Pancreas (tissue), 10 donors: ENCODE results near the gene PTPRG. TPM values are rescaled to one million over a fixed set of nuclear protein-coding genes. Genes with fewer than 3 reads are reported as not detected.

Experiments
- ATAC-seq, 4 donors: fragments of 200-7000 bp; cut with Tn5 transposase; one replicate each; pipeline versions ENCODE4 v1.8.0 to v1.9.1; 2020; ENCODE audit warnings: mild to moderate bottlenecking in 4 of 4, moderate library complexity in 4 of 4
- DNase-seq, 6 donors: peaks; one replicate each; pipeline ENCODE4 v3.0.0-alpha.2; 2020
- FAIRE-seq: peaks from 2 replicates; lab custom pipeline; 2012; peaks lifted over from hg19 to GRCh38; lab: Jason Lieb, UNC
- H3K27ac ChIP-seq, 4 donors: fragments of 200-600 bp; sonication (generic); 1 replicate in 3 of 4; 2 replicates in 1 of 4; pipeline versions ENCODE4 v1.5.0 to v1.8.0; 2020
- H3K27me3 ChIP-seq, 4 donors: fragments of 200-600 bp; one replicate each; pipeline ENCODE4 v1.8.0; 2021
- H3K36me3 ChIP-seq, 3 donors: fragments of 200-600 bp; sonication (generic) in 1 of 3; one replicate each; pipeline versions ENCODE4 v1.5.0 to v1.8.0; 2020 to 2021
- H3K4me1 ChIP-seq, 3 donors: fragments of 200-600 bp; one replicate each; pipeline ENCODE4 v1.8.0; 2021
- H3K4me3 ChIP-seq, 4 donors: fragments of 200-600 bp; sonication (generic) in 2 of 4; one replicate each; pipeline versions ENCODE4 v1.5.0 to v1.8.0; 2020 to 2021
- H3K9me3 ChIP-seq, 4 donors: fragments of 200-600 bp; one replicate each; pipeline ENCODE4 v1.8.0; 2021
- CTCF ChIP-seq, 4 donors: fragments of 200-600 bp; sonication (generic) in 3 of 4; IDR thresholded peaks; one replicate each; pipeline versions ENCODE4 v1.5.0 to v1.8.0; 2021; ENCODE audit warnings: antibody characterized with exemption in 4 of 4
- WGBS, 2 donors: extraction: QIAGEN DNeasy Blood & Tissue Kit; methylation state at CpG; one replicate each; pipeline ENCODE4 v1.1.7; 2013; 5-methylcytosine and 5-hydroxymethylcytosine counted together
- intact Hi-C, 3 donors: fragments of 100-400 bp; cut with DNase I; formaldehyde crosslinking; loops; one replicate each; pipeline versions ENCODE4 v1.11.1 to v1.14.2; 2022
- polyA plus RNA-seq, 2 donors: library from polyadenylated mRNA; stranded (reverse); fragments of 200-250 nt; gene quantifications; one replicate each; pipeline ENCODE4 v1.2.3, GENCODE V29; 2013
- total RNA-seq, 6 donors: library from RNA; stranded (reverse); fragmentation: NEBNext Ultra II Directional in 4 of 6; extraction: Animal tissue kit (Norgen Biotek cat#: 25700) in 4 of 6; gene quantifications; one replicate each; pipeline versions ENCODE4 v1.2.1 to v1.2.4, GENCODE V29; 2021 to 2023
- donor health status: healthy with polysubstance abuse.
- donor health status: DM: no; HTN: no; CAD: no; lungs with moderate emphysema.
- donor health status: DM: no; HTN: no; CAD: no.
- donor health status: control.
- donor health status: control.
- donor health status: Bipolar disorder and iron deficiency.
- donor health status: DM: yes; HTN: yes; CAD: no.
- donor health status: DM: no; HTN: no; CAD: no.
- donor health status: DM: no; HTN: no; CAD: no.
- donor health status: DM: yes; HTN: yes; CAD: no.

The PTPRG gene
- total and polyA plus RNA-seq, 8 donors, result 2.8 to 20.5 (median 9.5) TPM

- TF ChIP-seq CTCF (IDR thresholded peaks at IDR 0.05), result no peak
- 73 to 82% methylated on average over 6 of the region's 6 CpGs for WGBS, 2 donors
- Histone ChIP-seq H3K9me3 (no peaks in the 10 kb centered on the region), H3K4me1 (peaks cover 6 to 7% (median 6%) of the 10 kb centered on the region in 3 donors), H3K4me3 (no peak overlapping the region), H3K27ac (no peak overlapping the region), H3K27me3 (no peaks in the 10 kb centered on the region), H3K36me3 (no peaks in the 10 kb centered on the region)
- DNase-seq, result no peak
- intact Hi-C loops, result no loop called here
- ATAC-seq, result no peak
- no peak for FAIRE-seq
These were observed 173.6 kb downstream of the PTPRG start for GRCh38 chr3:61734749-61735686.

- no peak for TF ChIP-seq CTCF (IDR thresholded peaks at IDR 0.05)
- DNase-seq, result no peak
- H3K36me3 ChIP-seq, result no peaks in the 10 kb centered on the region
- no peaks in the 10 kb centered on the region for H3K27me3 ChIP-seq
- no peak overlapping the region for H3K4me3 ChIP-seq
- FAIRE-seq, result no peak
- no peaks in the 10 kb centered on the region for H3K9me3 ChIP-seq
- intact Hi-C loops, result no loop called here
- H3K4me1 ChIP-seq, result peaks cover 0 to 6% (median 0%) of the 10 kb centered on the region in 3 donors
- no peak overlapping the region for H3K27ac ChIP-seq
- 89 to 93% methylated on average over 5 of the region's 5 CpGs for WGBS, 2 donors
- ATAC-seq, result no peak
These were observed 175.1 kb downstream of the PTPRG start for GRCh38 chr3:61736506-61736905.

GRCh38 chr3:61739640-61740039 lies 178.3 kb downstream of the PTPRG start:
- ATAC-seq (no peak), DNase-seq (no peak), FAIRE-seq (no peak)
- H3K9me3 ChIP-seq, result no peaks in the 10 kb centered on the region
- intact Hi-C loops, result no loop called here
- no peaks in the 10 kb centered on the region for H3K4me1 ChIP-seq
- no peaks in the 10 kb centered on the region for H3K27me3 ChIP-seq
- no peak overlapping the region for H3K27ac ChIP-seq
- H3K4me3 ChIP-seq, result no peak overlapping the region
- 48 to 97% methylated on average over 1 of the region's 1 CpG for WGBS, 2 donors
- TF ChIP-seq CTCF (IDR thresholded peaks at IDR 0.05), result no peak
- no peaks in the 10 kb centered on the region for H3K36me3 ChIP-seq

- WGBS, 2 donors, result 56 to 61% methylated on average over 1 of the region's 1 CpG
- H3K4me1 ChIP-seq, result no peaks in the 10 kb centered on the region
- intact Hi-C loops, result no loop called here
- H3K27ac ChIP-seq, result no peak overlapping the region
- no peaks in the 10 kb centered on the region for H3K9me3 ChIP-seq
- TF ChIP-seq CTCF (IDR thresholded peaks at IDR 0.05), result no peak
- DNase-seq (no peak), FAIRE-seq (no peak), ATAC-seq (no peak)
- H3K4me3 ChIP-seq, result no peak overlapping the region
- H3K27me3 ChIP-seq, result no peaks in the 10 kb centered on the region
- no peaks in the 10 kb centered on the region for H3K36me3 ChIP-seq
These were observed 179.1 kb downstream of the PTPRG start for GRCh38 chr3:61740494-61740893.

- no peak for FAIRE-seq
- Histone ChIP-seq H3K9me3 (no peaks in the 10 kb centered on the region), H3K27ac (no peak overlapping the region), H3K4me3 (no peak overlapping the region), H3K27me3 (no peaks in the 10 kb centered on the region), H3K4me1 (no peaks in the 10 kb centered on the region), H3K36me3 (no peaks in the 10 kb centered on the region)
- 87 to 93% methylated on average over 3 of the region's 3 CpGs for WGBS, 2 donors
- no peak for ATAC-seq
- intact Hi-C loops, result no loop called here
- DNase-seq, result no peak
- no peak for TF ChIP-seq CTCF (IDR thresholded peaks at IDR 0.05)
These were observed 180.2 kb downstream of the PTPRG start for GRCh38 chr3:61741551-61741950.
